Fibroblast of pulmonary artery (primary cell): Measurements from ENCODE around the gene TNIK.

Source experiments
- DNase-seq: peaks from one replicate; pipeline ENCODE4 v3.0.0-alpha.2; 2010; ENCODE audit warnings: low read depth
- H3K4me3 ChIP-seq: replicated peaks from 2 replicates; pipeline ENCODE4 v1.5.1; 2011; ENCODE audit warnings: low read depth, mild to moderate bottlenecking, control low read depth, low read length, moderate library complexity
- TF ChIP-seq, protein P1 (sequence below): IDR thresholded peaks from 2 replicates; pipeline ENCODE4 v1.5.1; 2011; ENCODE audit warnings: mild to moderate bottlenecking, control low read depth, low read length, inconsistent platforms; ENCODE audit errors: missing control alignments

TNIK gene

DNA sequence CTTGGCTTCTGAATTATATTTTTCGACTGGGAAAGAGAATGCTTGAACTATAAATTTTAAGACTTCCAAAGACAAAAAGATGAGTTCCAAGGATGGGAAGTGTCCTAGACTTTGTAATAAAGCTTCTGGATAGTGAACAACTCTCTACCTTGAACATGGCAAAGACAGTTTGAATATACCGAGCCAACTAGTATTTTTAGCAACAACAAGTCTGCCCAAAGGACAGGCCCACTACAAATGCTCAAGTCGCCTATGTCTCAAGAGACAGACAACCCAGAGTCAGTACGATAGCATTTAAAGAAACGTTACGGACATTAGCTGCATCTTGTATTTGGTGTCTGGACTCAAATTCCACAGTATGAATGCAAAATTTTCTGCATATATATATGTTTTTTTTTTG lies 258.4 kb downstream of the TNIK start:
- TF ChIP-seq, protein P1, sequence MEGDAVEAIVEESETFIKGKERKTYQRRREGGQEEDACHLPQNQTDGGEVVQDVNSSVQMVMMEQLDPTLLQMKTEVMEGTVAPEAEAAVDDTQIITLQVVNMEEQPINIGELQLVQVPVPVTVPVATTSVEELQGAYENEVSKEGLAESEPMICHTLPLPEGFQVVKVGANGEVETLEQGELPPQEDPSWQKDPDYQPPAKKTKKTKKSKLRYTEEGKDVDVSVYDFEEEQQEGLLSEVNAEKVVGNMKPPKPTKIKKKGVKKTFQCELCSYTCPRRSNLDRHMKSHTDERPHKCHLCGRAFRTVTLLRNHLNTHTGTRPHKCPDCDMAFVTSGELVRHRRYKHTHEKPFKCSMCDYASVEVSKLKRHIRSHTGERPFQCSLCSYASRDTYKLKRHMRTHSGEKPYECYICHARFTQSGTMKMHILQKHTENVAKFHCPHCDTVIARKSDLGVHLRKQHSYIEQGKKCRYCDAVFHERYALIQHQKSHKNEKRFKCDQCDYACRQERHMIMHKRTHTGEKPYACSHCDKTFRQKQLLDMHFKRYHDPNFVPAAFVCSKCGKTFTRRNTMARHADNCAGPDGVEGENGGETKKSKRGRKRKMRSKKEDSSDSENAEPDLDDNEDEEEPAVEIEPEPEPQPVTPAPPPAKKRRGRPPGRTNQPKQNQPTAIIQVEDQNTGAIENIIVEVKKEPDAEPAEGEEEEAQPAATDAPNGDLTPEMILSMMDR, result no peak
- DNase-seq, result no peak
- H3K4me3 ChIP-seq, result no peak overlapping the region

GRCh38 chr3:171200750-171201088 lies 259.5 kb downstream of the TNIK start:
- TF ChIP-seq, protein P1, result no peak
- no peak for DNase-seq
- no peak overlapping the region for H3K4me3 ChIP-seq

DNA sequence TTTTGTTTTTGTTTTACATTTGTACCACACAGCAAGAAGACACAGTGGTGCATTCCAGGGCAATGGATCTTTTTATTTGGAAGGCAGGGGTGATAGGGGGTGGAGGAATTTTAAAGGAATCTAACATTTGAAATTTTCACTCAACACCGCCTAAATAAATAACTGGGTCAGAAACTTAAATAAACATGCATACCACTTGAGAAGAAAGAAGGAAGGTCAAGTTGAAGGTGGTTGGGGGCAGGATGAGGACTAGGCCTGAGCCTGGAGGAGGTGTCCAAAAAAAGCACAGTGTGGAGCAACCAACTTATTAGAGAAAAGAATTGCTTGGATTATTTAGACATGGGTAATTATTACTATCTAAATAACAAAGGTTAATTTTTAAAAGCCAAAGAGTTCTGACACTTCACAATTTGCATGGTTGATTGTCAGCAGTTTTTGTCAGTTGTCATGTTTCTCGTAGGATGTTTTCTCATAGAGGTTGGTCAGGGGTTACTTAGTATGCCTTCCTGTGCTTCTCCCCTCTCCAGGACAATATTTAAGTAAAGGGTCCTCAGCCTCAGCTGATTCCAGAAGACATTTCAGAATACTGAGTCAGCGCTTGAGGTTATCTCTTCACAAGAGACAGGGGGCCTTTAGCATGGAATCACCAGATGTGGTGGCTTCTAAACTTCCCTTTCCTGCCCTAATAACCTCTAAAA lies 260.0 kb downstream of the TNIK start:
- TF ChIP-seq, protein P1, result no peak
- DNase-seq, result no peak
- no peak overlapping the region for H3K4me3 ChIP-seq

- H3K4me3 ChIP-seq, result no peak overlapping the region
- no peak for DNase-seq
- TF ChIP-seq, protein P1, result no peak
Observed at GRCh38 chr3:171199473-171199829, 260.8 kb downstream of the TNIK start.

GRCh38 chr3:171198781-171199472 lies 261.3 kb downstream of the TNIK start:
- TF ChIP-seq, protein P1, result no peak
- DNase-seq, result no peak
- no peak overlapping the region for H3K4me3 ChIP-seq

DNA sequence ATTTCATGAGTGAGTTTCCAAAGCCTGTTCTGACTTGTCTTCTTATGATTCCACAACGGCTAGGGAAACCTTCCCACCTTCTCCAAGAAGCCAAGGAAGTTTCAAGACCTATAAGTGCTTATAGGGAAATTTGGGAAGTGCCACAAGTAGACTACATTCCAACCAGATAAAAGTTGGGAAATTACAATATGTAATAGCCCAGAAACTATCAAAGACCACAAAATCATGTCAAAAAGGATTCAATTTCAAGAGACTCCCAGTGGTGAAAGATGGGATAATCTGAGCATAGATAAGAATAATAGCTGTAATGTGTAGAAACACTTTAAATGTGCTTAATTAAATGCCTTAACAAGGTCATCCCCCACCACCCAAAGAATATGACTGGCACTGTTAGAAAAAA lies 264.5 kb downstream of the TNIK start:
- peak; percentile 39 for DNase-seq

More for the DNA sequence above, 264.5 kb downstream of the TNIK start:
- H3K4me3 ChIP-seq, result no peak overlapping the region
- TF ChIP-seq, protein P1, result peak; percentile 24
